ENCODE results near the gene SPTBN1.

- TF ChIP-seq, protein P1, sequence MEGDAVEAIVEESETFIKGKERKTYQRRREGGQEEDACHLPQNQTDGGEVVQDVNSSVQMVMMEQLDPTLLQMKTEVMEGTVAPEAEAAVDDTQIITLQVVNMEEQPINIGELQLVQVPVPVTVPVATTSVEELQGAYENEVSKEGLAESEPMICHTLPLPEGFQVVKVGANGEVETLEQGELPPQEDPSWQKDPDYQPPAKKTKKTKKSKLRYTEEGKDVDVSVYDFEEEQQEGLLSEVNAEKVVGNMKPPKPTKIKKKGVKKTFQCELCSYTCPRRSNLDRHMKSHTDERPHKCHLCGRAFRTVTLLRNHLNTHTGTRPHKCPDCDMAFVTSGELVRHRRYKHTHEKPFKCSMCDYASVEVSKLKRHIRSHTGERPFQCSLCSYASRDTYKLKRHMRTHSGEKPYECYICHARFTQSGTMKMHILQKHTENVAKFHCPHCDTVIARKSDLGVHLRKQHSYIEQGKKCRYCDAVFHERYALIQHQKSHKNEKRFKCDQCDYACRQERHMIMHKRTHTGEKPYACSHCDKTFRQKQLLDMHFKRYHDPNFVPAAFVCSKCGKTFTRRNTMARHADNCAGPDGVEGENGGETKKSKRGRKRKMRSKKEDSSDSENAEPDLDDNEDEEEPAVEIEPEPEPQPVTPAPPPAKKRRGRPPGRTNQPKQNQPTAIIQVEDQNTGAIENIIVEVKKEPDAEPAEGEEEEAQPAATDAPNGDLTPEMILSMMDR (IDR thresholded peaks at IDR 0.05), result no peak
- TF ChIP-seq EP300 (IDR thresholded peaks at IDR 0.05), result no peak
- TF ChIP-seq, protein P2, sequence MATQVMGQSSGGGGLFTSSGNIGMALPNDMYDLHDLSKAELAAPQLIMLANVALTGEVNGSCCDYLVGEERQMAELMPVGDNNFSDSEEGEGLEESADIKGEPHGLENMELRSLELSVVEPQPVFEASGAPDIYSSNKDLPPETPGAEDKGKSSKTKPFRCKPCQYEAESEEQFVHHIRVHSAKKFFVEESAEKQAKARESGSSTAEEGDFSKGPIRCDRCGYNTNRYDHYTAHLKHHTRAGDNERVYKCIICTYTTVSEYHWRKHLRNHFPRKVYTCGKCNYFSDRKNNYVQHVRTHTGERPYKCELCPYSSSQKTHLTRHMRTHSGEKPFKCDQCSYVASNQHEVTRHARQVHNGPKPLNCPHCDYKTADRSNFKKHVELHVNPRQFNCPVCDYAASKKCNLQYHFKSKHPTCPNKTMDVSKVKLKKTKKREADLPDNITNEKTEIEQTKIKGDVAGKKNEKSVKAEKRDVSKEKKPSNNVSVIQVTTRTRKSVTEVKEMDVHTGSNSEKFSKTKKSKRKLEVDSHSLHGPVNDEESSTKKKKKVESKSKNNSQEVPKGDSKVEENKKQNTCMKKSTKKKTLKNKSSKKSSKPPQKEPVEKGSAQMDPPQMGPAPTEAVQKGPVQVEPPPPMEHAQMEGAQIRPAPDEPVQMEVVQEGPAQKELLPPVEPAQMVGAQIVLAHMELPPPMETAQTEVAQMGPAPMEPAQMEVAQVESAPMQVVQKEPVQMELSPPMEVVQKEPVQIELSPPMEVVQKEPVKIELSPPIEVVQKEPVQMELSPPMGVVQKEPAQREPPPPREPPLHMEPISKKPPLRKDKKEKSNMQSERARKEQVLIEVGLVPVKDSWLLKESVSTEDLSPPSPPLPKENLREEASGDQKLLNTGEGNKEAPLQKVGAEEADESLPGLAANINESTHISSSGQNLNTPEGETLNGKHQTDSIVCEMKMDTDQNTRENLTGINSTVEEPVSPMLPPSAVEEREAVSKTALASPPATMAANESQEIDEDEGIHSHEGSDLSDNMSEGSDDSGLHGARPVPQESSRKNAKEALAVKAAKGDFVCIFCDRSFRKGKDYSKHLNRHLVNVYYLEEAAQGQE (IDR thresholded peaks at IDR 0.05), result no peak
- TF ChIP-seq SMC3 (IDR thresholded peaks at IDR 0.05), result no peak
- TF ChIP-seq, protein P3, sequence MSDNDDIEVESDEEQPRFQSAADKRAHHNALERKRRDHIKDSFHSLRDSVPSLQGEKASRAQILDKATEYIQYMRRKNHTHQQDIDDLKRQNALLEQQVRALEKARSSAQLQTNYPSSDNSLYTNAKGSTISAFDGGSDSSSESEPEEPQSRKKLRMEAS (IDR thresholded peaks at IDR 0.05), result no peak
- TF ChIP-seq CHD4 (IDR thresholded peaks at IDR 0.05; ENCODE audit: borderline replicate concordance), result no peak
- no peak for TF ChIP-seq POLR2A (IDR thresholded peaks at IDR 0.05; ENCODE audit: low read length)
- TF ChIP-seq MAFK (IDR thresholded peaks at IDR 0.05; ENCODE audit: partially characterized antibody), result no peak
- TF ChIP-seq RAD21 (conservative IDR thresholded peaks at IDR 0.05 in 1 of 2, IDR thresholded peaks at IDR 0.05 in 1 of 2), result no peak
- TF ChIP-seq KDM1A (IDR thresholded peaks at IDR 0.05; ENCODE audit: low read depth), result no peak
- no peak for TF ChIP-seq ZSCAN20 (CRISPR knock-in tag; IDR thresholded peaks at IDR 0.05)
Observed at GRCh38 chr2:54546923-54547720, 91.0 kb downstream of the SPTBN1 start.
